Neuronal stem cell (in vitro differentiated cells): ENCODE results near the gene LIPT1.
"Not testable (repeated sequence)": the region's sequence is repeated elsewhere in the genome, so short reads cannot be mapped to it uniquely, and the experiment has no call there.

Experiments used
- DNase-seq: peaks from one replicate; pipeline ENCODE4 v3.0.0-alpha.2; 2013; ENCODE audit warnings: low spot score
- H2AFZ ChIP-seq: one replicate; pipeline ENCODE4 v1.6.1; 2013; ENCODE audit warnings: mild to moderate bottlenecking, low read length, inconsistent platforms
- H2AK5ac ChIP-seq: 2 replicates; pipeline ENCODE4 v1.6.1; 2013; ENCODE audit warnings: low read depth, mild to moderate bottlenecking, inconsistent platforms, low read length, moderate library complexity, mixed read lengths
- H2BK120ac ChIP-seq: 2 replicates; pipeline ENCODE4 v1.6.1; 2013; ENCODE audit warnings: low read depth, mild to moderate bottlenecking, inconsistent platforms, low read length, moderate library complexity, mixed read lengths
- H2BK12ac ChIP-seq: one replicate; pipeline ENCODE4 v1.6.1; 2013; ENCODE audit warnings: low read length, inconsistent platforms
- H2BK15ac ChIP-seq: 2 replicates; pipeline ENCODE4 v1.6.1; 2013; ENCODE audit warnings: mild to moderate bottlenecking, low read length, inconsistent platforms, mixed read lengths
- H2BK5ac ChIP-seq: one replicate; pipeline ENCODE4 v1.6.1; 2013; ENCODE audit warnings: inconsistent platforms, mild to moderate bottlenecking, low read length, moderate library complexity
- H3K14ac ChIP-seq: one replicate; pipeline ENCODE4 v1.6.1; 2013; ENCODE audit warnings: low read length, inconsistent platforms
- H3K18ac ChIP-seq: 2 replicates; pipeline ENCODE4 v1.6.1; 2013; ENCODE audit warnings: low read length, inconsistent platforms
- H3K23ac ChIP-seq: 2 replicates; pipeline ENCODE4 v1.6.1; 2013; ENCODE audit warnings: low read depth, mild to moderate bottlenecking, mixed read lengths, low read length, inconsistent platforms; ENCODE audit not compliant: poor library complexity
- H3K27ac ChIP-seq: replicated peaks from 3 replicates; pipeline ENCODE4 v1.5.1; 2013; ENCODE audit warnings: low read length, inconsistent platforms
- H3K27me3 ChIP-seq, 3 experiments: 2 replicates each; pipeline ENCODE4 v1.6.1; 2013; ENCODE audit warnings: low read length in 3 of 3, mild to moderate bottlenecking in 2 of 3, inconsistent platforms in 1 of 3, low read depth in 1 of 3, mixed read lengths in 1 of 3, moderate library complexity in 1 of 3; ENCODE audit not compliant: control insufficient read depth in 3 of 3, insufficient read depth in 3 of 3
- H3K36me3 ChIP-seq, 2 donors: replicated peaks in 1 of 2; 2 replicates each; pipeline ENCODE4 v1.6.1; 2013; ENCODE audit warnings: low read length in 2 of 2; ENCODE audit not compliant: control insufficient read depth in 2 of 2, insufficient read depth in 2 of 2
- H3K4ac ChIP-seq: 2 replicates; pipeline ENCODE4 v1.6.1; 2013; ENCODE audit warnings: inconsistent platforms, mild to moderate bottlenecking, low read length, moderate library complexity
- H3K4me1 ChIP-seq, 2 donors: 1 replicate in 1 of 2; 2 replicates in 1 of 2; pipeline ENCODE4 v1.6.1; 2013; ENCODE audit warnings: low read length in 2 of 2, low read depth in 1 of 2; ENCODE audit not compliant: control insufficient read depth in 2 of 2, insufficient read depth in 1 of 2
- H3K4me2 ChIP-seq: one replicate; pipeline ENCODE4 v1.6.1; 2013; ENCODE audit warnings: mild to moderate bottlenecking, low read length, inconsistent platforms; ENCODE audit not compliant: insufficient read depth, poor library complexity, severe bottlenecking
- H3K4me3 ChIP-seq, 2 donors: 2 replicates each; pipeline ENCODE4 v1.5.1; 2013; ENCODE audit warnings: low read length in 2 of 2, mild to moderate bottlenecking in 2 of 2, inconsistent platforms in 1 of 2, moderate library complexity in 1 of 2
- H3K79me1 ChIP-seq: one replicate; pipeline ENCODE4 v1.6.1; 2013; ENCODE audit warnings: low read depth, mild to moderate bottlenecking, inconsistent platforms, low read length, moderate library complexity
- H3K9ac ChIP-seq: one replicate; pipeline ENCODE4 v1.6.1; 2013; ENCODE audit warnings: mild to moderate bottlenecking, low read depth, low read length, inconsistent platforms; ENCODE audit not compliant: poor library complexity
- H3K9me3 ChIP-seq, 2 donors: replicated peaks in 1 of 2; 2 replicates each; pipeline versions ENCODE3 to v1.6.1; 2013; ENCODE audit warnings: low read length in 2 of 2, mild to moderate bottlenecking in 2 of 2, inconsistent platforms in 1 of 2, low read depth in 1 of 2, mixed read lengths in 1 of 2, moderate library complexity in 1 of 2; ENCODE audit not compliant: control insufficient read depth in 2 of 2, insufficient read depth in 1 of 2
- H4K8ac ChIP-seq: one replicate; pipeline ENCODE4 v1.6.1; 2013; ENCODE audit warnings: low read depth, mild to moderate bottlenecking, inconsistent platforms, low read length, moderate library complexity
- H4K91ac ChIP-seq: one replicate; pipeline ENCODE4 v1.6.1; 2013; ENCODE audit warnings: low read length, low read depth, mild to moderate bottlenecking, inconsistent platforms; ENCODE audit not compliant: poor library complexity
- WGBS, 2 donors: extraction: QIAGEN DNeasy Blood & Tissue Kit; methylation state at CpG; one replicate each; pipeline ENCODE4 v1.1.7; 2013; ENCODE audit warnings: missing lambda C conversion rate in 2 of 2, mixed read lengths in 1 of 2; ENCODE audit not compliant: insufficient read length in 2 of 2, insufficient replicate concordance in 1 of 2; ENCODE audit errors: extremely low coverage in 2 of 2; 5-methylcytosine and 5-hydroxymethylcytosine counted together

LIPT1 gene

DNA sequence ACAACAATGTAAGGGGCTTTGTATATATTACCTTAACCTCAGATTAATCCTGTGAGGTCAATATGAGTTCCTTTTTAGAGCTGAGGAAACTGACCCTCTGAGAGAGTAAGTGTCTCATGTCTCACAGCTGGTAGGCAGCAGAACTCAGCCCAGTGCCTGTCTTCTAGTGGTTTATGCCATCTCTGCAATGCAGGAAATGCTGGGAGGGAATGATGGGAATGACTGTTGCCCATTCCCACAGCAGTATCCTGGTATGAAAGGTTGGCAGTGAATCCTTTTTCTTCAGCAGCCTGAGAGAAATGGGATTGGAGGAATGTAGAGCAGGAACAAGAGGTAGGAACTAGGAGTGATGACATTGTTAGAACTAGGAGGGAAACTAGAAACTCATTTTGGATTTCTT is 32.2 kb downstream of the LIPT1 start:
- Histone ChIP-seq H2AK5ac (no peak overlapping the region), H3K14ac (no peak overlapping the region), H3K4me1 (no peaks in the 10 kb centered on the region), H3K36me3 (peaks cover 6 to 68% of the 10 kb centered on the region in 2 donors), H3K79me1 (peaks cover 2% of the 10 kb centered on the region), H2BK12ac (no peak overlapping the region), H3K9me3 (peaks cover 2 to 4% of the 10 kb centered on the region in 2 donors), H2BK5ac (no peak overlapping the region), H3K27me3 (no peaks in the 10 kb centered on the region), H2BK120ac (no peak overlapping the region), H2AFZ (no peak overlapping the region), H2BK15ac (no peak overlapping the region), H3K4me3 (peak overlapping the region in 1 of 2 donors; percentile 63), H3K27ac (no peak overlapping the region), H4K8ac (no peak overlapping the region), H3K4me2 (no peak overlapping the region), H3K9ac (no peak overlapping the region), H3K23ac (no peak overlapping the region), H4K91ac (no peak overlapping the region), H3K18ac (no peak overlapping the region), H3K4ac (no peak overlapping the region)
- DNase-seq, result no peak

- Histone ChIP-seq H3K4ac (no peak overlapping the region), H3K9me3 (peaks cover 2 to 4% of the 10 kb centered on the region in 2 donors), H3K4me2 (no peak overlapping the region), H2AFZ (no peak overlapping the region), H3K79me1 (peaks cover 2% of the 10 kb centered on the region), H2BK120ac (no peak overlapping the region), H2AK5ac (no peak overlapping the region), H3K36me3 (peaks cover 6 to 71% of the 10 kb centered on the region in 2 donors), H4K8ac (no peak overlapping the region), H3K14ac (no peak overlapping the region), H3K18ac (no peak overlapping the region), H3K27me3 (no peaks in the 10 kb centered on the region), H2BK15ac (no peak overlapping the region), H3K9ac (no peak overlapping the region), H2BK5ac (no peak overlapping the region), H4K91ac (no peak overlapping the region), H3K4me3 (no peak overlapping the region), H3K23ac (no peak overlapping the region), H2BK12ac (no peak overlapping the region), H3K27ac (no peak overlapping the region), H3K4me1 (no peaks in the 10 kb centered on the region)
- WGBS, 2 donors, result no CpG with 5 or more reads among the region's 3 CpGs
- no peak for DNase-seq
These were observed 33.6 kb downstream of the LIPT1 start for GRCh38 chr2:99188357-99188756.

GRCh38 chr2:99190548-99190947 is 35.8 kb downstream of the LIPT1 start:
- Histone ChIP-seq H2AFZ (no peak overlapping the region), H4K91ac (no peak overlapping the region), H3K4ac (no peak overlapping the region), H4K8ac (no peak overlapping the region), H2BK12ac (no peak overlapping the region), H3K36me3 (peaks cover 6 to 85% of the 10 kb centered on the region in 2 donors), H3K9ac (no peak overlapping the region), H2BK15ac (no peak overlapping the region), H3K23ac (no peak overlapping the region), H3K9me3 (peaks cover 0 to 2% of the 10 kb centered on the region in 2 donors), H2BK120ac (no peak overlapping the region), H3K27ac (no peak overlapping the region), H3K18ac (no peak overlapping the region), H3K4me1 (no peaks in the 10 kb centered on the region), H3K79me1 (no peaks in the 10 kb centered on the region), H3K4me2 (no peak overlapping the region), H2BK5ac (no peak overlapping the region), H3K27me3 (no peaks in the 10 kb centered on the region), H3K4me3 (no peak overlapping the region), H2AK5ac (no peak overlapping the region), H3K14ac (no peak overlapping the region)
- no peak for DNase-seq
- no CpG with 5 or more reads among the region's 1 CpG for WGBS, 2 donors

DNA sequence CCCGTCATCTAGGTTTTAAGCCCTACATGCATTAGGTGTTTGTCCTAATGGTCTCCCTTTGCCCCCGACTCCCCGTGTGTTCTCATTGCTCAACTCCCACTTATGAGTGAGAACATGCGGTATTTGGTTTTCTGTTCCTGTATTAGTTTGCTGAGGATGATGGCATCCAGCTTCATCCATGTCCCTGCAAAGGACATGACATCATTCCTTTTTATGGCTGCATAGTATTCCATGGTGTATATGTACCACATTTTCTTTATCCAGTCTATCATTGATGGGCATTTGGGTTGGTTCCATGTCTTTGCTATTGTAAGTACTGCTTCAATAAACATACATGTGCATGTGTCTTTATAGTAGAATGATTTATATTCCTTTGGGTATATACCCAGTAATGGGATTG is 37.6 kb downstream of the LIPT1 start:
- H3K27me3 ChIP-seq, H3K4ac ChIP-seq, H2BK5ac ChIP-seq, H3K79me1 ChIP-seq, H4K91ac ChIP-seq, H3K27ac ChIP-seq, H2BK12ac ChIP-seq, DNase-seq, H3K14ac ChIP-seq, H2AFZ ChIP-seq, H3K9me3 ChIP-seq, H4K8ac ChIP-seq, H3K18ac ChIP-seq, H3K4me2 ChIP-seq, H3K9ac ChIP-seq, H3K4me1 ChIP-seq, H2AK5ac ChIP-seq, H3K23ac ChIP-seq, H3K4me3 ChIP-seq, H2BK15ac ChIP-seq, H2BK120ac ChIP-seq: not testable (repeated sequence)
- H3K36me3 ChIP-seq, result peaks cover 12 to 91% of the 10 kb centered on the region in 2 donors
- no CpG with 5 or more reads among the region's 4 CpGs for WGBS, 2 donors
